HepG2 (cell line): ENCODE results near the gene FLT3LG. TPM values are rescaled to one million over a fixed set of nuclear protein-coding genes. Genes with fewer than 3 reads are reported as not detected.

Experiments
- ATAC-seq: fragments of 200-7000 bp; cut with Tn5 transposase; 3 replicates; pipeline ENCODE4 v1.9.1; 2020; ENCODE audit warnings: mild to moderate bottlenecking, moderate library complexity
- BruUV-seq: library from RNA; stranded (reverse); fragments of 400-500 nt; replicated peaks from 2 replicates; lab custom pipeline; 2021; lab: Mats Ljungman, UMichigan
- CTCF ChIA-PET: fragments of 300-600 bp; formaldehyde crosslinking; extraction: SDS; loops from one replicate; lab custom pipeline; 2021; ENCODE audit warnings: low total read pairs, inconsistent platforms, low intra/inter-chr PET ratio; lab: Yijun Ruan, JAX
- POLR2A ChIA-PET: fragments of 350-600 bp; sonication (Branson Sonifier 250); formaldehyde crosslinking; loops from one replicate; lab custom pipeline; 2020; ENCODE audit warnings: antibody characterized with exemption, inconsistent platforms; lab: Yijun Ruan, JAX
- DNase-seq: peaks from one replicate; pipeline ENCODE4 v3.0.0-alpha.2; 2015; ENCODE audit warnings: low spot score
- FAIRE-seq: peaks from 3 replicates; lab custom pipeline; 2011; peaks lifted over from hg19 to GRCh38; lab: Jason Lieb, UNC
- H2AFZ ChIP-seq: one replicate; pipeline ENCODE4 v1.6.1; 2011; ENCODE audit warnings: low read length, inconsistent platforms
- H3K27ac ChIP-seq: fragments of 300-600 bp; 3 replicates; pipeline ENCODE4 v1.8.0; 2011; ENCODE audit warnings: mixed run types, mild to moderate bottlenecking, mixed read lengths, low read length, inconsistent platforms; ENCODE audit not compliant: insufficient read depth; ENCODE audit errors: extremely low read length
- H3K27me3 ChIP-seq, 2 experiments: fragments of 200-600 bp in 1 of 2; 2 replicates in 1 of 2; 3 replicates in 1 of 2; pipeline versions ENCODE4 v1.6.0 to v1.8.0; 2011; ENCODE audit warnings: low read length in 2 of 2, mild to moderate bottlenecking in 2 of 2, moderate library complexity in 2 of 2, inconsistent platforms in 1 of 2; ENCODE audit not compliant: insufficient read depth in 2 of 2, control insufficient read depth in 1 of 2
- H3K36me3 ChIP-seq, 2 experiments: fragments of 200-600 bp in 1 of 2; replicated peaks in 1 of 2; 2 replicates in 1 of 2; 3 replicates in 1 of 2; pipeline versions ENCODE4 v1.5.1 to v1.8.0; 2011; ENCODE audit warnings: low read length in 2 of 2, inconsistent platforms in 1 of 2; ENCODE audit not compliant: insufficient read depth in 2 of 2, control insufficient read depth in 1 of 2
- H3K4me1 ChIP-seq: 2 replicates; pipeline ENCODE4 v1.5.1; 2012; ENCODE audit warnings: low read length, inconsistent platforms; ENCODE audit not compliant: insufficient read depth
- H3K4me2 ChIP-seq: 2 replicates; pipeline ENCODE4 v1.6.0; 2011; ENCODE audit warnings: low read depth, low read length, inconsistent platforms
- H3K4me3 ChIP-seq, 3 experiments: fragments of 200-600 bp in 1 of 3; sonication (generic), shearing (Covaris generic) in 1 of 3; replicated peaks in 1 of 3; 2 replicates each; pipeline ENCODE4 v1.5.1; 2011 to 2016; ENCODE audit warnings: low read length in 3 of 3, inconsistent platforms in 2 of 3, low read depth in 2 of 3, mild to moderate bottlenecking in 2 of 3, control low read depth in 1 of 3, mixed read lengths in 1 of 3; ENCODE audit not compliant: insufficient read depth in 1 of 3
- H3K79me2 ChIP-seq: one replicate; pipeline ENCODE4 v1.6.1; 2011; ENCODE audit warnings: low read length, inconsistent platforms; ENCODE audit not compliant: insufficient read depth
- H3K9ac ChIP-seq: 2 replicates; pipeline ENCODE4 v1.6.0; 2011; ENCODE audit warnings: mild to moderate bottlenecking, low read depth, low read length, inconsistent platforms; ENCODE audit not compliant: insufficient read depth
- H3K9me3 ChIP-seq: 2 replicates; pipeline ENCODE4 v1.5.1; 2012; ENCODE audit warnings: mild to moderate bottlenecking, low read length
- H4K20me1 ChIP-seq: 2 replicates; pipeline ENCODE4 v1.6.0; 2011; ENCODE audit warnings: inconsistent platforms, mild to moderate bottlenecking, low read length, moderate library complexity; ENCODE audit not compliant: insufficient read depth
- DDIT3 ChIP-seq: sonication (generic); formaldehyde crosslinking; IDR thresholded peaks from 2 replicates; pipeline ENCODE4 v1.4.0; 2020; ENCODE audit warnings: mild to moderate bottlenecking, missing genetic modification reagents
- GMEB1 ChIP-seq: sonication (generic); formaldehyde crosslinking; IDR thresholded peaks from 2 replicates; pipeline ENCODE4 v1.5.1; 2020; ENCODE audit warnings: missing genetic modification reagents, mild to moderate bottlenecking, borderline replicate concordance
- HHEX ChIP-seq: IDR thresholded peaks from 2 replicates; pipeline ENCODE4 v1.6.1; 2016; ENCODE audit warnings: control low read depth
- HNRNPK ChIP-seq: fragments of 200-400 bp; formaldehyde crosslinking; IDR thresholded peaks from 2 replicates; pipeline ENCODE4 v1.6.1; 2018; ENCODE audit warnings: low read length, low read depth, moderate library complexity, mild to moderate bottlenecking; ENCODE audit not compliant: poor library complexity, severe bottlenecking
- IRX3 ChIP-seq: sonication (generic); formaldehyde crosslinking; IDR thresholded peaks from 2 replicates; pipeline ENCODE4 v1.8.1; 2023; ENCODE audit warnings: mild to moderate bottlenecking, low read depth, missing genetic modification reagents, borderline replicate concordance
- MNT ChIP-seq: fragments of 450-650 bp; IDR thresholded peaks from 2 replicates; pipeline ENCODE4 v1.6.1; 2016
- NFRKB ChIP-seq: fragments of 450-650 bp; IDR thresholded peaks from 2 replicates; pipeline ENCODE4 v1.6.1; 2017
- RAD21 ChIP-seq: fragments of 450-650 bp; formaldehyde crosslinking; IDR thresholded peaks from 2 replicates; pipeline ENCODE4 v1.5.0; 2020; ENCODE audit warnings: mild to moderate bottlenecking
- SMAD9 ChIP-seq: sonication (generic); formaldehyde crosslinking; IDR thresholded peaks from 2 replicates; pipeline ENCODE4 v1.5.1; 2020; ENCODE audit warnings: mild to moderate bottlenecking, missing genetic modification reagents
- SMARCC2 ChIP-seq: fragments of 450-650 bp; IDR thresholded peaks from 2 replicates; pipeline ENCODE4 v1.6.1; 2017; ENCODE audit warnings: antibody characterized with exemption, mild to moderate bottlenecking
- ZNF251 ChIP-seq: sonication (generic); formaldehyde crosslinking; IDR thresholded peaks from 2 replicates; pipeline ENCODE4 v1.9.0; 2021; ENCODE audit warnings: mild to moderate bottlenecking, missing genetic modification reagents
- ZNF607 ChIP-seq: sonication (generic); formaldehyde crosslinking; IDR thresholded peaks from 2 replicates; pipeline ENCODE4 v1.5.1; 2020; ENCODE audit warnings: missing genetic modification reagents, mild to moderate bottlenecking, borderline replicate concordance
- ZNF879 ChIP-seq: sonication (generic); formaldehyde crosslinking; IDR thresholded peaks from 2 replicates; pipeline ENCODE4 v1.8.1; 2023; ENCODE audit warnings: missing genetic modification reagents
- ZSCAN31 ChIP-seq: sonication (generic); formaldehyde crosslinking; IDR thresholded peaks from 2 replicates; pipeline ENCODE4 v1.5.0; 2020; ENCODE audit warnings: low read depth, mild to moderate bottlenecking, missing genetic modification reagents
- WGBS: methylation state at CpG from one replicate; pipeline ENCODE4 v1.1.6; 2017; ENCODE audit warnings: low lambda C conversion rate; 5-methylcytosine and 5-hydroxymethylcytosine counted together
- in situ Hi-C: cut with HindIII; loops from 2 replicates; pipeline ENCODE4 v1.10.0; 2017; ENCODE audit warnings: low pct_unique_long_range_greater_than_20kb; ENCODE audit not compliant: extremely low pct_ligation_motif_present
- intact Hi-C: fragments of 100-400 bp; cut with micrococcal nuclease; formaldehyde crosslinking; loops from one replicate; pipeline ENCODE4 v1.10.0; 2022; ENCODE audit not compliant: unreplicated experiment
- polyA plus RNA-seq, 8 experiments: library from polyadenylated mRNA; depleted of rRNA in 3 of 8; stranded (reverse) in 7 of 8; unstranded in 1 of 8; fragments of >200 nt; fragmentation: Illumina TruSeq in 4 of 8; extraction: Trizol in 4 of 8; gene quantifications; 2 replicates each; pipeline versions ENCODE4 v1.2.1 to v1.2.3, GENCODE V29; 2011 to 2016; ENCODE audit warnings: low read depth in 4 of 8, missing spikeins in 1 of 8, mixed read lengths in 1 of 8; ENCODE audit not compliant: insufficient read depth in 1 of 8
- total RNA-seq, 5 experiments: library from RNA; depleted of rRNA; stranded (reverse); fragments of >200 nt; fragmentation: Illumina TruSeq; extraction: Trizol; gene quantifications; 2 replicates each; pipeline ENCODE4 v1.2.3, GENCODE V29; 2016; ENCODE audit warnings: low read depth in 1 of 5
- TF ChIP-seq, protein P1 (sequence below): sonication (generic); formaldehyde crosslinking; IDR thresholded peaks from 2 replicates; pipeline ENCODE4 v1.4.0; 2020; ENCODE audit warnings: missing genetic modification reagents

FLT3LG gene
- total and polyA plus RNA-seq, 2 of the 13 experiments (the other 11 are each of a cell fraction or from before 2014, with no cell fraction given) = 1.5 to 2.6 TPM

GRCh38 chr19:49486710-49487276, 12.8 kb downstream of the FLT3LG start (continued):
- no peak for TF ChIP-seq HNRNPK
- no peak for TF ChIP-seq GMEB1 (CRISPR knock-in tag)
- no peak for TF ChIP-seq ZNF251 (CRISPR knock-in tag)
- TF ChIP-seq RAD21 (CRISPR knock-in tag) = no peak
- TF ChIP-seq DDIT3 (CRISPR knock-in tag) = no peak
- TF ChIP-seq ZNF879 (CRISPR knock-in tag) = no peak
- no peak for TF ChIP-seq ZNF607 (CRISPR knock-in tag)
- no peak for TF ChIP-seq SMARCC2
- no peak for TF ChIP-seq NFRKB

DNA sequence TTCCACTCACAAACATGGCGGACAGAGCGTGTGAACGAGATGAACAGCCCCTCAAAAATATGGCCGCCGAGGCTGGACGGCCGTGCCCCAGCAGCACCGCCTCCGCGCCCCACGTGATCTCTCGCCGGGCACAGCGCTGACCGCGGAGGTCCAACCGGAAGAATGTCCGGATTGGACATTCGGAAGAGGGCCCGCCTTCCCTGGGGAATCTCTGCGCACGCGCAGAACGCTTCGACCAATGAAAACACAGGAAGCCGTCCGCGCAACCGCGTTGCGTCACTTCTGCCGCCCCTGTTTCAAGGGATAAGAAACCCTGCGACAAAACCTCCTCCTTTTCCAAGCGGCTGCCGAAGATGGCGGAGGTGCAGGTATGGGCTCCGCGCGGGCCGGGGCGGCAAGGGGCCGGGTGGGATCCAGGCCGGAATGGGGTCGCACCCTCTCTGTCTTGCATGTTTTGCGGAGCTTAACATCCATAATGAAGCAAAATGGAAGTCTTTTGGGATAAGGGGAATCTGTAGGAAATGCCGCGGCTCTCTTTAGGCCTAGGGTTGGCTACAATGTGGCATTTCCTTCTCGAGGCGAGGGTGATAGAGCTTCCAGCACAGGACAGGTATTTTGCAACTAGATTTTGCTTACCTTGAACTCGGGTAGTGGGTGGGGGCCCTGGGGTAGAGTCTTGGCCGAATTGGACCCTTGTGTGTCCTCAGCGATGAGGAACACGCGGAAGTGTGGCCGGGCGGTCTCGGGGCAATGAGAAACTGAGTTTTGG, 13.4 kb downstream of the FLT3LG start, which contains the start of gene RPL13A:
RPL13A (plus strand) TSS at position 332 of the 769 bp plus-strand sequence; CDS start at position 354, 22 bp downstream.
- in situ Hi-C loops = no loop called here
- peaks cover 43% of the 10 kb centered on the region for H4K20me1 ChIP-seq
- peaks cover 0 to 3% of the 10 kb centered on the region in 2 experiments; a peak in 1 of 5 replicates for H3K27me3 ChIP-seq
- peak within 1 kb of the TSS; percentile 87 for H3K27ac ChIP-seq
- DNase-seq = peak; percentile 98
- peaks cover 37% of the 10 kb centered on the region for H3K79me2 ChIP-seq
- ChIA-PET POLR2A (interaction anchor here (1.0 to 2.3 kb wide), 7 partner anchors 8 to 190 kb away, joined by 3 to 13 read pairs (median 4); partner anchors contain the start of genes ALDH16A1, PRMT1 and RPS11), CTCF (no interaction called here)
- peak within 1 kb of the TSS; percentile 93 to 98 (median 97) for H3K4me3 ChIP-seq
- H3K9ac ChIP-seq = peak within 1 kb of the TSS; percentile 100
- H3K4me1 ChIP-seq = peaks cover 29% of the 10 kb centered on the region
- H3K9me3 ChIP-seq = no peaks in the 10 kb centered on the region
- FAIRE-seq = peak; percentile 84
- peak; percentile 83 for ATAC-seq
- H3K36me3 ChIP-seq = peaks cover 19 to 35% of the 10 kb centered on the region in 2 experiments
- no peak within 1 kb of the TSS for H2AFZ ChIP-seq
- intact Hi-C loops = no loop called here
- 2% methylated on average over 22 of the region's 57 CpGs for WGBS
- peak within 1 kb of the TSS; percentile 90 for H3K4me2 ChIP-seq
- BruUV-seq = TSS peak; percentile 72
- TF ChIP-seq, protein P1, sequence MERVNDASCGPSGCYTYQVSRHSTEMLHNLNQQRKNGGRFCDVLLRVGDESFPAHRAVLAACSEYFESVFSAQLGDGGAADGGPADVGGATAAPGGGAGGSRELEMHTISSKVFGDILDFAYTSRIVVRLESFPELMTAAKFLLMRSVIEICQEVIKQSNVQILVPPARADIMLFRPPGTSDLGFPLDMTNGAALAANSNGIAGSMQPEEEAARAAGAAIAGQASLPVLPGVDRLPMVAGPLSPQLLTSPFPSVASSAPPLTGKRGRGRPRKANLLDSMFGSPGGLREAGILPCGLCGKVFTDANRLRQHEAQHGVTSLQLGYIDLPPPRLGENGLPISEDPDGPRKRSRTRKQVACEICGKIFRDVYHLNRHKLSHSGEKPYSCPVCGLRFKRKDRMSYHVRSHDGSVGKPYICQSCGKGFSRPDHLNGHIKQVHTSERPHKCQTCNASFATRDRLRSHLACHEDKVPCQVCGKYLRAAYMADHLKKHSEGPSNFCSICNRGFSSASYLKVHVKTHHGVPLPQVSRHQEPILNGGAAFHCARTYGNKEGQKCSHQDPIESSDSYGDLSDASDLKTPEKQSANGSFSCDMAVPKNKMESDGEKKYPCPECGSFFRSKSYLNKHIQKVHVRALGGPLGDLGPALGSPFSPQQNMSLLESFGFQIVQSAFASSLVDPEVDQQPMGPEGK (CRISPR knock-in tag) = peak; percentile 43; the same call in 1 of the 2 replicates
- TF ChIP-seq ZSCAN31 (CRISPR knock-in tag) (no peak), HHEX (CRISPR knock-in tag) (peak; percentile 60; the same call in 1 of the 2 replicates), SMAD9 (0 out of 2 replicates have a peak, but pooled peaks have one; percentile 63), IRX3 (CRISPR knock-in tag) (0 out of 2 replicates have a peak, but pooled peaks have one; percentile 24), MNT (peak; percentile 71)
